HepG2 (cell line): ENCODE data around the gene TTC24. TPM values are rescaled to one million over a fixed set of nuclear protein-coding genes. Genes with fewer than 3 reads are reported as not detected.

ENCODE experiments used
- ATAC-seq: fragments of 200-7000 bp; cut with Tn5 transposase; 3 replicates; pipeline ENCODE4 v1.9.1; 2020; ENCODE audit warnings: mild to moderate bottlenecking, moderate library complexity
- BruUV-seq: library from RNA; stranded (reverse); fragments of 400-500 nt; replicated peaks from 2 replicates; lab custom pipeline; 2021; lab: Mats Ljungman, UMichigan
- CTCF ChIA-PET: fragments of 300-600 bp; formaldehyde crosslinking; extraction: SDS; loops from one replicate; lab custom pipeline; 2021; ENCODE audit warnings: low total read pairs, inconsistent platforms, low intra/inter-chr PET ratio; lab: Yijun Ruan, JAX
- POLR2A ChIA-PET: fragments of 350-600 bp; sonication (Branson Sonifier 250); formaldehyde crosslinking; loops from one replicate; lab custom pipeline; 2020; ENCODE audit warnings: antibody characterized with exemption, inconsistent platforms; lab: Yijun Ruan, JAX
- DNase-seq: peaks from one replicate; pipeline ENCODE4 v3.0.0-alpha.2; 2015; ENCODE audit warnings: low spot score
- FAIRE-seq: peaks from 3 replicates; lab custom pipeline; 2011; peaks lifted over from hg19 to GRCh38; lab: Jason Lieb, UNC
- H2AFZ ChIP-seq: one replicate; pipeline ENCODE4 v1.6.1; 2011; ENCODE audit warnings: low read length, inconsistent platforms
- H3K27ac ChIP-seq: fragments of 300-600 bp; 3 replicates; pipeline ENCODE4 v1.8.0; 2011; ENCODE audit warnings: mixed run types, mild to moderate bottlenecking, mixed read lengths, low read length, inconsistent platforms; ENCODE audit not compliant: insufficient read depth; ENCODE audit errors: extremely low read length
- H3K27me3 ChIP-seq, 2 experiments: fragments of 200-600 bp in 1 of 2; 2 replicates in 1 of 2; 3 replicates in 1 of 2; pipeline versions ENCODE4 v1.6.0 to v1.8.0; 2011; ENCODE audit warnings: low read length in 2 of 2, mild to moderate bottlenecking in 2 of 2, moderate library complexity in 2 of 2, inconsistent platforms in 1 of 2; ENCODE audit not compliant: insufficient read depth in 2 of 2, control insufficient read depth in 1 of 2
- H3K36me3 ChIP-seq, 2 experiments: fragments of 200-600 bp in 1 of 2; replicated peaks in 1 of 2; 2 replicates in 1 of 2; 3 replicates in 1 of 2; pipeline versions ENCODE4 v1.5.1 to v1.8.0; 2011; ENCODE audit warnings: low read length in 2 of 2, inconsistent platforms in 1 of 2; ENCODE audit not compliant: insufficient read depth in 2 of 2, control insufficient read depth in 1 of 2
- H3K4me1 ChIP-seq: 2 replicates; pipeline ENCODE4 v1.5.1; 2012; ENCODE audit warnings: low read length, inconsistent platforms; ENCODE audit not compliant: insufficient read depth
- H3K4me2 ChIP-seq: 2 replicates; pipeline ENCODE4 v1.6.0; 2011; ENCODE audit warnings: low read depth, low read length, inconsistent platforms
- H3K4me3 ChIP-seq, 3 experiments: fragments of 200-600 bp in 1 of 3; sonication (generic), shearing (Covaris generic) in 1 of 3; replicated peaks in 1 of 3; 2 replicates each; pipeline ENCODE4 v1.5.1; 2011 to 2016; ENCODE audit warnings: low read length in 3 of 3, inconsistent platforms in 2 of 3, low read depth in 2 of 3, mild to moderate bottlenecking in 2 of 3, control low read depth in 1 of 3, mixed read lengths in 1 of 3; ENCODE audit not compliant: insufficient read depth in 1 of 3
- H3K79me2 ChIP-seq: one replicate; pipeline ENCODE4 v1.6.1; 2011; ENCODE audit warnings: low read length, inconsistent platforms; ENCODE audit not compliant: insufficient read depth
- H3K9ac ChIP-seq: 2 replicates; pipeline ENCODE4 v1.6.0; 2011; ENCODE audit warnings: mild to moderate bottlenecking, low read depth, low read length, inconsistent platforms; ENCODE audit not compliant: insufficient read depth
- H3K9me3 ChIP-seq: 2 replicates; pipeline ENCODE4 v1.5.1; 2012; ENCODE audit warnings: mild to moderate bottlenecking, low read length
- H4K20me1 ChIP-seq: 2 replicates; pipeline ENCODE4 v1.6.0; 2011; ENCODE audit warnings: inconsistent platforms, mild to moderate bottlenecking, low read length, moderate library complexity; ENCODE audit not compliant: insufficient read depth
- BORCS8-MEF2B ChIP-seq: sonication (generic); formaldehyde crosslinking; IDR thresholded peaks from 2 replicates; pipeline ENCODE4 v1.8.0; 2022; ENCODE audit warnings: mild to moderate bottlenecking, missing genetic modification reagents
- FOXJ3 ChIP-seq: sonication (generic); formaldehyde crosslinking; IDR thresholded peaks from 2 replicates; pipeline ENCODE4 v1.4.0; 2020; ENCODE audit warnings: missing genetic modification reagents, mild to moderate bottlenecking, borderline replicate concordance
- HDAC6 ChIP-seq: fragments of 200-600 bp; sonication (generic); IDR thresholded peaks from 2 replicates; pipeline ENCODE4 v1.7.0; 2017; ENCODE audit warnings: mild to moderate bottlenecking, antibody characterized with exemption, low read length, low read depth
- HHEX ChIP-seq: IDR thresholded peaks from 2 replicates; pipeline ENCODE4 v1.6.1; 2016; ENCODE audit warnings: control low read depth
- MAFG ChIP-seq: sonication (generic); formaldehyde crosslinking; IDR thresholded peaks from 2 replicates; pipeline ENCODE4 v1.5.1; 2020; ENCODE audit warnings: mild to moderate bottlenecking, missing genetic modification reagents
- NFE2L2 ChIP-seq: fragments of 150-350 bp; IDR thresholded peaks from 2 replicates; pipeline ENCODE4 v1.6.1; 2014; ENCODE audit warnings: low read length
- RARG ChIP-seq: sonication (generic); formaldehyde crosslinking; IDR thresholded peaks from 2 replicates; pipeline ENCODE4 v1.4.0; 2020; ENCODE audit warnings: low read depth, mild to moderate bottlenecking, missing genetic modification reagents
- RBM22 ChIP-seq: fragments of 200-400 bp; formaldehyde crosslinking; optimal IDR thresholded peaks from 2 replicates; pipeline ENCODE3; 2017; ENCODE audit warnings: mild to moderate bottlenecking, low read length, moderate library complexity
- TARDBP ChIP-seq: sonication (generic); formaldehyde crosslinking; IDR thresholded peaks from 2 replicates; pipeline ENCODE4 v1.8.0; 2022; ENCODE audit warnings: mild to moderate bottlenecking, missing genetic modification reagents
- ZNF17 ChIP-seq: sonication (generic); formaldehyde crosslinking; IDR thresholded peaks from 2 replicates; pipeline ENCODE4 v1.5.0; 2020; ENCODE audit warnings: mild to moderate bottlenecking, missing genetic modification reagents
- ZNF234 ChIP-seq: sonication (generic); formaldehyde crosslinking; conservative IDR thresholded peaks from 2 replicates; pipeline ENCODE4 v1.5.1; 2020; ENCODE audit warnings: mild to moderate bottlenecking, missing genetic modification reagents
- ZNF562 ChIP-seq: sonication (generic); formaldehyde crosslinking; IDR thresholded peaks from 2 replicates; pipeline ENCODE4 v1.8.0; 2022; ENCODE audit warnings: missing genetic modification reagents, borderline replicate concordance
- ZNF703 ChIP-seq: sonication (generic); formaldehyde crosslinking; IDR thresholded peaks from 2 replicates; pipeline ENCODE4 v1.5.1; 2020; ENCODE audit warnings: missing genetic modification reagents, mild to moderate bottlenecking, moderate library complexity, borderline replicate concordance
- ZNF746 ChIP-seq: sonication (generic); formaldehyde crosslinking; IDR thresholded peaks from 2 replicates; pipeline ENCODE4 v1.8.0; 2022; ENCODE audit warnings: mild to moderate bottlenecking, missing genetic modification reagents
- ZNF772 ChIP-seq: sonication (generic); formaldehyde crosslinking; IDR thresholded peaks from 2 replicates; pipeline ENCODE4 v1.5.0; 2020; ENCODE audit warnings: mild to moderate bottlenecking, missing genetic modification reagents
- ZSCAN12 ChIP-seq: sonication (generic); formaldehyde crosslinking; IDR thresholded peaks from 2 replicates; pipeline ENCODE4 v1.9.0; 2021; ENCODE audit warnings: mild to moderate bottlenecking, missing genetic modification reagents
- WGBS: methylation state at CpG from one replicate; pipeline ENCODE4 v1.1.6; 2017; ENCODE audit warnings: low lambda C conversion rate; 5-methylcytosine and 5-hydroxymethylcytosine counted together
- in situ Hi-C: cut with HindIII; loops from 2 replicates; pipeline ENCODE4 v1.10.0; 2017; ENCODE audit warnings: low pct_unique_long_range_greater_than_20kb; ENCODE audit not compliant: extremely low pct_ligation_motif_present
- intact Hi-C: fragments of 100-400 bp; cut with micrococcal nuclease; formaldehyde crosslinking; loops from one replicate; pipeline ENCODE4 v1.10.0; 2022; ENCODE audit not compliant: unreplicated experiment
- polyA plus RNA-seq, 8 experiments: library from polyadenylated mRNA; depleted of rRNA in 3 of 8; stranded (reverse) in 7 of 8; unstranded in 1 of 8; fragments of >200 nt; fragmentation: Illumina TruSeq in 4 of 8; extraction: Trizol in 4 of 8; gene quantifications; 2 replicates each; pipeline versions ENCODE4 v1.2.1 to v1.2.3, GENCODE V29; 2011 to 2016; ENCODE audit warnings: low read depth in 4 of 8, missing spikeins in 1 of 8, mixed read lengths in 1 of 8; ENCODE audit not compliant: insufficient read depth in 1 of 8
- total RNA-seq, 5 experiments: library from RNA; depleted of rRNA; stranded (reverse); fragments of >200 nt; fragmentation: Illumina TruSeq; extraction: Trizol; gene quantifications; 2 replicates each; pipeline ENCODE4 v1.2.3, GENCODE V29; 2016; ENCODE audit warnings: low read depth in 1 of 5
- TF ChIP-seq, protein P1 (sequence below): sonication (generic); formaldehyde crosslinking; conservative IDR thresholded peaks from 2 replicates; pipeline ENCODE4 v1.4.0; 2020; ENCODE audit warnings: missing genetic modification reagents
- TF ChIP-seq, protein P2 (sequence below): sonication (generic); formaldehyde crosslinking; IDR thresholded peaks from 2 replicates; pipeline ENCODE4 v1.5.1; 2020; ENCODE audit warnings: missing genetic modification reagents, mild to moderate bottlenecking, borderline replicate concordance
- TF ChIP-seq, protein P3 (sequence below): sonication (generic); formaldehyde crosslinking; IDR thresholded peaks from 2 replicates; pipeline ENCODE4 v1.5.0; 2020; ENCODE audit warnings: missing genetic modification reagents

TTC24 gene
- total and polyA plus RNA-seq, 2 of the 13 experiments (the other 11 are each of a cell fraction or from before 2014, with no cell fraction given) = 0.13 to 0.18 TPM

DNA sequence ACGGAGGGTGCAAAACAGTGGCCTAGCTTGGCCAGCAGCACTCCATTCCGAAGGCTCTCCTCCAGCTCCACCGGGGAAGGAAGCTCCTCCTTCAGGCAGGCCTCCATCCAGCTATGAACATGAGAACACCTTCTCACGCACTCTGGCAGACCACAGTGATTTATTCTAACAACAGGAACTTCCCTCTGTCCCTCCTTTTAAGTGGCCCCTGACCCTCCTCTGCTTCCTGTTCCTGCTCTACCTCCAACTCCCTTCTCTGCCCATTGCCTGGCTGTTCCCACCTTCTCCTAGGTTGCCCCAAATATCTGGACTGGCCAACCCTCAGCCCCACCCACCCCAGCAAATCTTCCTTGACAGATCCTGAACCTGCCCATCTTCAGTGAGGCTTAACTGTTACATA, 13.1 kb upstream of the TTC24 start:
- WGBS = 97% methylated on average over 4 of the region's 4 CpGs
- Histone ChIP-seq H3K4me3 (no peak overlapping the region), H3K27me3 (no peaks in the 10 kb centered on the region), H3K4me1 (peaks cover 11% of the 10 kb centered on the region), H4K20me1 (no peaks in the 10 kb centered on the region), H3K27ac (no peak overlapping the region), H3K79me2 (peaks cover 1% of the 10 kb centered on the region), H3K9me3 (no peaks in the 10 kb centered on the region), H3K9ac (no peak overlapping the region), H2AFZ (no peak overlapping the region), H3K36me3 (peaks cover 4 to 33% of the 10 kb centered on the region in 2 experiments; a peak in 4 of 5 replicates), H3K4me2 (no peak overlapping the region)
- BruUV-seq = no TSS peak
- ATAC-seq = no peak
- DNase-seq = no peak
- TF ChIP-seq TARDBP (CRISPR knock-in tag) = no peak
- no peak for TF ChIP-seq HDAC6
- TF ChIP-seq HHEX (CRISPR knock-in tag) = no peak
- no peak for TF ChIP-seq ZNF17 (CRISPR knock-in tag)
- TF ChIP-seq, protein P1, sequence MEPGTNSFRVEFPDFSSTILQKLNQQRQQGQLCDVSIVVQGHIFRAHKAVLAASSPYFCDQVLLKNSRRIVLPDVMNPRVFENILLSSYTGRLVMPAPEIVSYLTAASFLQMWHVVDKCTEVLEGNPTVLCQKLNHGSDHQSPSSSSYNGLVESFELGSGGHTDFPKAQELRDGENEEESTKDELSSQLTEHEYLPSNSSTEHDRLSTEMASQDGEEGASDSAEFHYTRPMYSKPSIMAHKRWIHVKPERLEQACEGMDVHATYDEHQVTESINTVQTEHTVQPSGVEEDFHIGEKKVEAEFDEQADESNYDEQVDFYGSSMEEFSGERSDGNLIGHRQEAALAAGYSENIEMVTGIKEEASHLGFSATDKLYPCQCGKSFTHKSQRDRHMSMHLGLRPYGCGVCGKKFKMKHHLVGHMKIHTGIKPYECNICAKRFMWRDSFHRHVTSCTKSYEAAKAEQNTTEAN (CRISPR knock-in tag) = no peak
- TF ChIP-seq, protein P2, sequence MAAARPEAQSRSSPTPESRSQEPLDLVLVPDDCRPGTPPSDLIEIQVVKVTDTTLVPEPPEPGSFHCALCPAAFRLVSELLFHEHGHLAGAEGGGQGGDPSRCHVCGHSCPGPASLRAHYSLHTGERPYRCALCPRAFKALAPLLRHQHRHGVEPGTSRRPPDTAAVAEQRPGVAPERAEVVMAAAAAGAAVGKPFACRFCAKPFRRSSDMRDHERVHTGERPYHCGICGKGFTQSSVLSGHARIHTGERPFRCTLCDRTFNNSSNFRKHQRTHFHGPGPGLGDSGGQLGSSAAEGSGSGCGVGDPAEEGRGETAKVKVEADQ (CRISPR knock-in tag) = no peak
- TF ChIP-seq ZNF234 (CRISPR knock-in tag) = no peak
- no peak for TF ChIP-seq RBM22
- TF ChIP-seq RARG (CRISPR knock-in tag) = no peak
- TF ChIP-seq FOXJ3 (CRISPR knock-in tag) = no peak
- TF ChIP-seq ZSCAN12 (CRISPR knock-in tag) = no peak
- no peak for TF ChIP-seq ZNF562 (CRISPR knock-in tag)
- no peak for TF ChIP-seq ZNF746 (CRISPR knock-in tag)
- no peak for TF ChIP-seq MAFG (CRISPR knock-in tag)
- no peak for TF ChIP-seq BORCS8-MEF2B (CRISPR knock-in tag)
- TF ChIP-seq ZNF772 (CRISPR knock-in tag) = no peak
- TF ChIP-seq NFE2L2 = no peak
- TF ChIP-seq ZNF703 (CRISPR knock-in tag) = no peak
- TF ChIP-seq, protein P3, sequence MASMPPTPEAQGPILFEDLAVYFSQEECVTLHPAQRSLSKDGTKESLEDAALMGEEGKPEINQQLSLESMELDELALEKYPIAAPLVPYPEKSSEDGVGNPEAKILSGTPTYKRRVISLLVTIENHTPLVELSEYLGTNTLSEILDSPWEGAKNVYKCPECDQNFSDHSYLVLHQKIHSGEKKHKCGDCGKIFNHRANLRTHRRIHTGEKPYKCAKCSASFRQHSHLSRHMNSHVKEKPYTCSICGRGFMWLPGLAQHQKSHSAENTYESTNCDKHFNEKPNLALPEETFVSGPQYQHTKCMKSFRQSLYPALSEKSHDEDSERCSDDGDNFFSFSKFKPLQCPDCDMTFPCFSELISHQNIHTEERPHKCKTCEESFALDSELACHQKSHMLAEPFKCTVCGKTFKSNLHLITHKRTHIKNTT (CRISPR knock-in tag) = no peak
- CTCF ChIA-PET = no interaction called here
- intact Hi-C loops (no loop called here), in situ Hi-C loops (no loop called here)
- POLR2A ChIA-PET = no interaction called here
- no peak for FAIRE-seq
